Endothelial cell of umbilical vein (primary cell): ENCODE data around the gene FHIT. TPM values are rescaled to one million over a fixed set of nuclear protein-coding genes. Genes with fewer than 3 reads are reported as not detected.

Experiments
- BruUV-seq: library from RNA; stranded (reverse); fragments of 400-500 nt; replicated peaks from 2 replicates; lab custom pipeline; 2021; lab: Mats Ljungman, UMichigan
- CTCF ChIA-PET: fragments of 300-600, 350-600 bp; sonication (Branson Sonifier 250); formaldehyde crosslinking; loops from one replicate; lab custom pipeline; 2021; ENCODE audit warnings: antibody characterized with exemption, inconsistent platforms; lab: Charles Lee
- POLR2A ChIA-PET: fragments of 300-600, 350-600 bp; sonication (Branson Sonifier 250); formaldehyde crosslinking; loops from one replicate; lab custom pipeline; 2021; ENCODE audit warnings: antibody characterized with exemption, inconsistent platforms; lab: Charles Lee
- DNase-seq: peaks from one replicate; pipeline ENCODE4 v3.0.0-alpha.2; 2011; ENCODE audit warnings: low read depth, low spot score
- FAIRE-seq: peaks from 2 replicates; lab custom pipeline; 2011; peaks lifted over from hg19 to GRCh38; lab: Jason Lieb, UNC
- H2AFZ ChIP-seq: 2 replicates; pipeline ENCODE4 v1.6.0; 2012; ENCODE audit warnings: low read depth, low read length, control low read depth, inconsistent platforms
- H3K27ac ChIP-seq: 2 replicates; pipeline ENCODE4 v1.5.1; 2011; ENCODE audit warnings: low read depth, mild to moderate bottlenecking, control low read depth, low read length, moderate library complexity; ENCODE audit not compliant: insufficient read depth
- H3K27me3 ChIP-seq, 2 experiments: 2 replicates each; pipeline versions ENCODE4 v1.6.0 to v1.6.1; 2011; ENCODE audit warnings: low read length in 2 of 2, mixed read lengths in 1 of 2; ENCODE audit not compliant: control insufficient read depth in 2 of 2, insufficient read depth in 2 of 2
- H3K36me3 ChIP-seq, 2 experiments: 2 replicates in 1 of 2; 3 replicates in 1 of 2; pipeline ENCODE4 v1.5.1; 2011; ENCODE audit warnings: low read length in 2 of 2, mild to moderate bottlenecking in 1 of 2, moderate library complexity in 1 of 2; ENCODE audit not compliant: control insufficient read depth in 2 of 2, insufficient read depth in 2 of 2; ENCODE audit errors: extremely low read depth in 1 of 2
- H3K4me1 ChIP-seq: 3 replicates; pipeline ENCODE4 v1.5.1; 2011; ENCODE audit warnings: mild to moderate bottlenecking, low read length; ENCODE audit not compliant: control insufficient read depth, insufficient read depth; ENCODE audit errors: extremely low read depth
- H3K4me2 ChIP-seq: 2 replicates; pipeline ENCODE4 v1.6.1; 2011; ENCODE audit warnings: low read length, control low read depth, mixed read lengths; ENCODE audit not compliant: insufficient read depth
- H3K4me3 ChIP-seq, 3 experiments: fragments of 200-600 bp in 1 of 3; sonication (generic), shearing (Covaris generic) in 1 of 3; replicated peaks in 1 of 3; 2 replicates each; pipeline ENCODE4 v1.5.1; 2011 to 2016; ENCODE audit warnings: control low read depth in 3 of 3, low read length in 3 of 3, mild to moderate bottlenecking in 2 of 3, inconsistent platforms in 1 of 3, low read depth in 1 of 3, moderate library complexity in 1 of 3; ENCODE audit not compliant: insufficient read depth in 1 of 3
- H3K79me2 ChIP-seq: 2 replicates; pipeline ENCODE4 v1.6.0; 2012; ENCODE audit warnings: low read length, inconsistent platforms; ENCODE audit not compliant: control insufficient read depth, insufficient read depth
- H3K9ac ChIP-seq: replicated peaks from 2 replicates; pipeline ENCODE3; 2011; ENCODE audit warnings: low read length, control low read depth; ENCODE audit not compliant: insufficient read depth; ENCODE audit errors: extremely low read depth
- H3K9me1 ChIP-seq: replicated peaks from 3 replicates; pipeline ENCODE4 v1.6.0; 2011; ENCODE audit warnings: mild to moderate bottlenecking, low read length; ENCODE audit not compliant: control insufficient read depth, insufficient read depth; ENCODE audit errors: extremely low read depth
- H3K9me3 ChIP-seq: replicated peaks from 2 replicates; pipeline ENCODE4 v1.5.1; 2012; ENCODE audit warnings: low read length, inconsistent platforms; ENCODE audit not compliant: control insufficient read depth, insufficient read depth
- H4K20me1 ChIP-seq: replicated peaks from 2 replicates; pipeline ENCODE3; 2011; ENCODE audit warnings: mild to moderate bottlenecking, low read length; ENCODE audit not compliant: control insufficient read depth, insufficient read depth; ENCODE audit errors: extremely low read depth
- EZH2 ChIP-seq: IDR thresholded peaks from 2 replicates; pipeline ENCODE4 v1.6.1; 2012; ENCODE audit warnings: borderline replicate concordance, low read depth, mild to moderate bottlenecking, moderate library complexity, low read length, inconsistent platforms; ENCODE audit not compliant: severe bottlenecking
- FOS ChIP-seq: IDR thresholded peaks from 2 replicates; pipeline ENCODE4 v1.6.1; 2011; ENCODE audit warnings: mild to moderate bottlenecking, low read length, moderate library complexity, borderline replicate concordance; ENCODE audit not compliant: insufficient read depth
- GATA2 ChIP-seq: IDR thresholded peaks from 2 replicates; pipeline ENCODE4 v1.7.0; 2011; ENCODE audit warnings: low read depth, mild to moderate bottlenecking, moderate library complexity, mixed read lengths, low read length; ENCODE audit not compliant: insufficient read length, insufficient read depth
- JUN ChIP-seq: IDR thresholded peaks from 2 replicates; pipeline ENCODE4 v1.6.1; 2011; ENCODE audit warnings: borderline replicate concordance, low read depth; ENCODE audit not compliant: insufficient read length, insufficient read depth
- MYC ChIP-seq: IDR thresholded peaks from one replicate; pipeline ENCODE4 v1.6.1; 2011; ENCODE audit warnings: mild to moderate bottlenecking, low read depth, low read length
- POLR2A ChIP-seq: IDR thresholded peaks from 2 replicates; pipeline ENCODE4 v1.6.1; 2012; ENCODE audit warnings: low read depth, mild to moderate bottlenecking, control low read depth, low read length
- POLR2AphosphoS5 ChIP-seq: IDR thresholded peaks from 2 replicates; pipeline ENCODE4 v1.6.1; 2012; ENCODE audit warnings: low read depth, mild to moderate bottlenecking, control low read depth, low read length, moderate library complexity; ENCODE audit not compliant: insufficient read depth
- dilution Hi-C: fragments of 300-500 bp; cut with MboI; formaldehyde crosslinking; loops from one replicate; pipeline ENCODE4 v1.15.0; 2019; ENCODE audit warnings: low sequenced_read_pairs; ENCODE audit not compliant: extremely low pct_ligation_motif_present
- intact Hi-C: fragments of 100-400 bp; cut with micrococcal nuclease; formaldehyde crosslinking; loops from one replicate; pipeline ENCODE4 v1.10.0; 2022
- polyA plus RNA-seq, 4 experiments: library from polyadenylated mRNA; depleted of rRNA in 3 of 4; stranded (reverse) in 3 of 4; unstranded in 1 of 4; fragments of >200 nt; gene quantifications; 2 replicates each; pipeline versions ENCODE4 v1.2.1 to v1.2.3, GENCODE V29; 2011 to 2012; ENCODE audit warnings: missing spikeins in 1 of 4
- total RNA-seq: library from RNA; stranded (reverse); gene quantifications from 2 replicates; pipeline ENCODE4 v1.2.3, GENCODE V29; 2021
- TF ChIP-seq, protein P1 (sequence below), 2 donors: IDR thresholded peaks; 1 replicate in 1 of 2; 2 replicates in 1 of 2; pipeline ENCODE4 v1.5.1; 2011; ENCODE audit warnings: low read length in 2 of 2, mild to moderate bottlenecking in 2 of 2, moderate library complexity in 2 of 2, control low read depth in 1 of 2, inconsistent platforms in 1 of 2, low read depth in 1 of 2; ENCODE audit not compliant: insufficient read depth in 1 of 2; ENCODE audit errors: extremely low read depth in 1 of 2
- TF ChIP-seq, protein P2 (sequence below): IDR thresholded peaks from 2 replicates; pipeline ENCODE4 v1.6.1; 2011; ENCODE audit not compliant: insufficient read depth, insufficient read length

The FHIT gene
- total and polyA plus RNA-seq, 2 donors (not counting 3 experiments of a cell fraction or from before 2014, with no cell fraction given), result 0.47 to 2.2 TPM

DNA sequence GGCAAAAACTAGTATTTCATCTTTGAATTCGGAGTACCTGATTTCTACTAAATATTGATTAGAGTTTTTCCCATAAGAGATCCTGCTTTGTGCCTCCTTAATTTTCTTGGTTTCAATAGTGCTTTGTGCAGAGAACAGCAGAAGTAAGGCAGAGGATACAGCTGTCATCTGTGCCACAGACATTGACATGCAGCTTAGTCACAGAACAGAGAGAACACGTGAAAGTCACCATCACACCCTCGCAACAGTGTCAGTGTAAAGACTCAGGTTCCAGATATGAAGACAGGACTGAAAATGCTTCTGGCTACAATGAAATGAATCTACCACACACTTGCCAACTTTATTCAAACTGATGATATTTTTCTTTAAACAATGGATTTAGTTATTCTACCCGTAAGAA is 1258.7 kb downstream of the FHIT start:
- no peaks in the 10 kb centered on the region for H3K9me1 ChIP-seq
- no peaks in the 10 kb centered on the region for H3K27me3 ChIP-seq
- no peaks in the 10 kb centered on the region for H3K36me3 ChIP-seq
- H3K9ac ChIP-seq, result no peak overlapping the region
- no TSS peak for BruUV-seq
- CTCF ChIA-PET, result no interaction called here
- intact Hi-C loops (no loop called here), dilution Hi-C loops (no loop called here)
- H2AFZ ChIP-seq, result no peak overlapping the region
- peaks cover 3% of the 10 kb centered on the region for H3K9me3 ChIP-seq
- no peaks in the 10 kb centered on the region for H4K20me1 ChIP-seq
- FAIRE-seq (no peak), DNase-seq (no peak)
- no peaks in the 10 kb centered on the region for H3K4me1 ChIP-seq
- H3K79me2 ChIP-seq, result no peaks in the 10 kb centered on the region
- no peak overlapping the region for H3K4me3 ChIP-seq
- POLR2A ChIA-PET, result no interaction called here
- H3K27ac ChIP-seq, result no peak overlapping the region
- no peak overlapping the region for H3K4me2 ChIP-seq
- TF ChIP-seq EZH2 (no peak), POLR2AphosphoS5 (no peak), JUN (no peak), POLR2A (no peak), MYC (no peak), FOS (no peak), GATA2 (no peak)
- TF ChIP-seq, protein P1, sequence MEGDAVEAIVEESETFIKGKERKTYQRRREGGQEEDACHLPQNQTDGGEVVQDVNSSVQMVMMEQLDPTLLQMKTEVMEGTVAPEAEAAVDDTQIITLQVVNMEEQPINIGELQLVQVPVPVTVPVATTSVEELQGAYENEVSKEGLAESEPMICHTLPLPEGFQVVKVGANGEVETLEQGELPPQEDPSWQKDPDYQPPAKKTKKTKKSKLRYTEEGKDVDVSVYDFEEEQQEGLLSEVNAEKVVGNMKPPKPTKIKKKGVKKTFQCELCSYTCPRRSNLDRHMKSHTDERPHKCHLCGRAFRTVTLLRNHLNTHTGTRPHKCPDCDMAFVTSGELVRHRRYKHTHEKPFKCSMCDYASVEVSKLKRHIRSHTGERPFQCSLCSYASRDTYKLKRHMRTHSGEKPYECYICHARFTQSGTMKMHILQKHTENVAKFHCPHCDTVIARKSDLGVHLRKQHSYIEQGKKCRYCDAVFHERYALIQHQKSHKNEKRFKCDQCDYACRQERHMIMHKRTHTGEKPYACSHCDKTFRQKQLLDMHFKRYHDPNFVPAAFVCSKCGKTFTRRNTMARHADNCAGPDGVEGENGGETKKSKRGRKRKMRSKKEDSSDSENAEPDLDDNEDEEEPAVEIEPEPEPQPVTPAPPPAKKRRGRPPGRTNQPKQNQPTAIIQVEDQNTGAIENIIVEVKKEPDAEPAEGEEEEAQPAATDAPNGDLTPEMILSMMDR (IDR thresholded peaks at IDR 0.05; ENCODE audit: extremely low read depth in 1 of 2, insufficient read depth in 1 of 2, low read depth in 1 of 2, low read length in 2 of 2), result no peak
- TF ChIP-seq, protein P2, sequence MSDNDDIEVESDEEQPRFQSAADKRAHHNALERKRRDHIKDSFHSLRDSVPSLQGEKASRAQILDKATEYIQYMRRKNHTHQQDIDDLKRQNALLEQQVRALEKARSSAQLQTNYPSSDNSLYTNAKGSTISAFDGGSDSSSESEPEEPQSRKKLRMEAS, result no peak
